ENCODE data around the gene YBEY.
A peak's percentile ranks its signal among the peaks of the same experiment; 100 is the strongest.
"Not testable (repeated sequence)": the region's sequence is repeated elsewhere in the genome, so short reads cannot be mapped to it uniquely, and the experiment has no call there.

Gene YBEY

DNA sequence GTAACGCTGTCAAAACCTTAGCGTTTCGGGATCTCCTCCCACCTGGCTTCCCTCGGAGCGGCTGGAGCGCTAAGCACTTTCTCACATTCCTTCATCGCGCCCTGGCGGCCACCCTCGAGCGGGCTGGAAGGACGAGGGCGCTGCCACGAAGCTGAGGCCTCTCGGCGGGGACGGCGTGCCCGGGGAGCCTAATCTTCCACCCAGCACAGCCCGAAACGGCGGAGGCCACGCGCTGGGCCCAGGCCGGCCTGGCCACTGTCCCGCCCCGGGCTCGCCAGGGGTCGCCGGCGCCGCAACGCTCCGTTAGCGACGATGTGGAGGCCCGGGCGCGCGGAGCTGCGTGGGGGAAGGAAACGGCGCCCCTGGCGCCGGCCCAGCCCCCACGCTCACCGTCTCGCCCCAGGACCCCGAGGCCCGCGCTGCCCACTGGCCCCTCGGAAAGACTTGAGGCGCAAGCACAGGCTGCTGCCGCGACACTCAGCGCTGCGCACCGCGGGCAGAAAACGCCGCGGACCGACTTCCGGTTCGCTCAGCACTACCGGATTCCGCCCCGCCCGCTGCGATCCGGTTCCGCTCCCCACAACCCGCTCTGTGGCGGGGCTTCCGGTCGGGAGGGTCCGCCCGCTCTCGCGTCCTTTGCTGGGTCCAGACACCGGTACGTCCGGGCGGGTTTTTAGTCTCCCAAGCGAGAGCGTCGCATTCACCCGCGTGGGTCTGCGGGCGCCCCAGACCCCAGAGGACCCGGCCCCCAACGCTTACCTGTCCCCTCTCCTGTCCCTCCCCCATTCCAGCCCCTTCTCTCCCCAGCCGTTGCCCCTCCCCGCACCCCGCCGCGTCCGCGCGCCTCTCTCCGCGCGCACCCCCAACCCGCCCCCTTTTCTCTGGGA, at the start of gene YBEY:
Gene YBEY (plus strand): TSS at position 582 of the 887 bp plus-strand sequence. CDS start 572 bp downstream, outside the sequence.
- DNase-seq, result peak; percentile 83

- no peak for DNase-seq
Measured at GRCh38 chr21:46237474-46237873, 48.7 kb upstream of the YBEY start.

GRCh38 chr21:46239817-46240325, 46.3 kb upstream of the YBEY start:
- DNase-seq, result no peak

DNA sequence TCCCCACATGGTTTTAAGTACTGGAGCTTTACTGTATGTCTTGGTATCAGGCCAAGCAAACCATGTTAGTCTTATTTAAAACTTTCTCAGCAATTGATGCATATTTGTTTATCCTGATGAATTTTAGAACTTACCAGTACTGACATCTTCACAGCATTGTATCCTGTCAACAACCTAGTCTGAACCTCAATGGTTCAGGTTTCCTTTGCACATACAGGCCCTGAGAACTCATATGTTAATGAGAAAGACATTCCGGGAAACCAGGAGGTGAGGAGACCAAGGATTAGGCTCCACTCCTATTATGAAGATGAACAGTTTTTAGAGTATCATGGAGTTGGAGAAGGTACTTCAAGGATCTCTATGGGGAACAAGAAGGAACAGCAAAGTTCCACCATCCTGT, 44.6 kb upstream of the YBEY start:
- not testable (repeated sequence) for DNase-seq

DNA sequence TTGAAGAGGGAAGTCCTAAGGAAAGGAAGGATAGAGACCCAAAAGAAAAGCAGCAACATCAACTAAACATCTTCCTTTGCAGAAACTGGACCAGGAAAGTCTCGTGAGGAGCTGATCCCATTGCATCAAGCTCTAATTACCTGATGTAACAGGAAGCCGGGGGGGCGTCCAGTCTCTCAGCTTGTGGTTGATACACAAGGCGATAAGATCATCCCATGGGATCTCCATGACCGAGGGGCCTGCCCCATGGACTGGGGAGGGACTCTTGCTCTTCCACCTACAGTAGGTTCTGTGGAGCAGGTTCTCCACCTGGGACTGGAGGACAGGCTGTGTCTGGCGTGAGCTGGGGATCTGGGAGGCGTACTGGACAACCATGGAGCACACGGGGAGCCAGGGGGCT, 42.8 kb upstream of the YBEY start:
- DNase-seq, result no peak

GRCh38 chr21:46243960-46244361, 42.2 kb upstream of the YBEY start:
- no peak for DNase-seq

DNA sequence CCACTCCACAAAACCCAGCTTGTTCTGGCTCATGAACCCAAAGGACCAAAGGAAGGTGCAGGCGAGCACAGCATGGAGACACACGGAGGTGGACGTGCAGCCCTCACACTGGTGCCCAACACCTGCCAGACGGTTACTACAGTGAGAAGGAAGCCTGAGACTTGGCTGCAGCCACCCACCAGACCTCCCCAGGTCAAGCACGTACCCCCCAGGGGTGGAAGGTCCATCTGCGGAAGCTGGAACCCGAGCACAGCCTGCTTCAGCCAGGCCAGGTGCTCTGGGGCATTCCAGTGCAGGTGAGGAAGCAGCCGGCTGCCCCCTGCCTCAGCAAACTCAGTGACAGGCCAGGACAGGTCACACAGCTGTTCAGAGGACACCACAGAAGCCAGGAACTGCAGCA, 41.5 kb upstream of the YBEY start:
- no peak for DNase-seq

DNA sequence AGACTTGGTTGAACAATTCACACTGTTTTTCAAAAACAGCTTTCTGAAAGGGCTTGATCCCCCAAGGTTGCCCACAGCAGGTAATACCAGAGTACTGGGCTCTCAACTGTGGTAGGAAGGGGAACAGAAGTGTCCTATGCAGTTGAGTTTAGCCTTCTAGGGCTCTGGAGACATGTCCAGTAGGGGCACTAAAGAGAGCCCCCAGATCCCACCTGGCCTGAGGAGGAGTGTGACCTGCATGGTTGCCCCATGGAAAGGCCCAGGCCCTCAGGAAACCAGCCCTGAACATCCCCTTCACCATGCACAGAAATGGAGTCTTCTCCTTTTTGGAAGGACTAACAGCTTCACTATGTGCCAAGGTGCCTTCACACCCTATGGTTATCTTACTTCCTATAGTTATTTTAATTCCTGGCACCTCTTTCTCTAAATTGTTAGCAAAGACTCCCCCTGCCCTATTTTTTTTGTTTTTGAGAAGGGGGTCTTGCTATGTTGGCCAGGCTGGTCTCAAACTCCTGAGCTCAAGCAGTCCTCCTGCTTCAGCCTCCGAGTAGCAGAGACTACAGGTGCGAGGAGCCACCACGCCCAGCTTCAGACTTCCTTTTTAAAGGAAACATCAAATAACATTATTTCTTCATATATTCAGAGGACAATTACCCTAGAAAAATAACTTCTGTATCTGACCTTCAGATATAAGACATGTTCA, 40.8 kb upstream of the YBEY start:
- no peak for DNase-seq

DNA sequence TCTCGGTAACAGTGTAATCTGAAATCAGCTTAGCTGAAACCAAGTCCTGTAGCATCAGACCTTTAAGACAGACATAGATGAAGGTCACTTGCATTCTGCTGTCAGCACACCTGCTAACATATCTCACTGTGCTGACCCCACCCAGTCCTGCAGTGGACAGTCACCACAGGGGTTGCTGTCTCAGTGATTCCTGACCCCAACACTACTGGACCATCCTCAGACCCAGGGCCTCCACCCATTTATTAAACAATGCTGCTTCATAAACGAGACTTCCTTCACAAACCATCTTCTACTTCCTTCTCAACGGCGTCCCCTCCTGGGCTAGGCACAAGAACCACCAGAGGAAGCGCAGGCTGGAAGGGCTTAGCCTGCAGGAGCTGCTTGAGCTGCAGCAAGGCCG, 39.8 kb upstream of the YBEY start:
- DNase-seq, result no peak

GRCh38 chr21:46247699-46248421, 38.3 kb upstream of the YBEY start:
- no peak for DNase-seq

DNA sequence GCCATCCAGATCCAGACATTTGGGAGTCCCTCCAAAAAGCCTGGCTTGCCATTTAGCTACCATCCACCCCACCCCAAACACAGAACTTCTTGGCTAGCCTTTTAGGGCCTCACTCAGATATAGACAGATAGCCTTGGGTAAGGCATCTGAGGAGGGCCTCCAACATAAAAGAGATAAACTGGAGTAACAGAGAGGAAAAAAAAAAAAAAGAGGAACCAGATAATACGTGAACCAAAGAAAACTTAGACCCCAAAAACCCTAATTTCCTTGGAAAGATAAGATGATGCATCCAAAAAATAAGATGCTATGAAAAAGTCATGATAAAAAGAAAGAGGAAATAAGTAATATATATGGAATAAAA, 37.7 kb upstream of the YBEY start:
- DNase-seq, result no peak

GRCh38 chr21:46248827-46249226, 37.3 kb upstream of the YBEY start:
- no peak for DNase-seq

- DNase-seq, result no peak
Measured at GRCh38 chr21:46250146-46250725, 35.9 kb upstream of the YBEY start.

GRCh38 chr21:46252840-46253239, 33.3 kb upstream of the YBEY start:
- no peak for DNase-seq

- DNase-seq, result no peak
Measured at GRCh38 chr21:46253610-46254124, 32.5 kb upstream of the YBEY start.

DNA sequence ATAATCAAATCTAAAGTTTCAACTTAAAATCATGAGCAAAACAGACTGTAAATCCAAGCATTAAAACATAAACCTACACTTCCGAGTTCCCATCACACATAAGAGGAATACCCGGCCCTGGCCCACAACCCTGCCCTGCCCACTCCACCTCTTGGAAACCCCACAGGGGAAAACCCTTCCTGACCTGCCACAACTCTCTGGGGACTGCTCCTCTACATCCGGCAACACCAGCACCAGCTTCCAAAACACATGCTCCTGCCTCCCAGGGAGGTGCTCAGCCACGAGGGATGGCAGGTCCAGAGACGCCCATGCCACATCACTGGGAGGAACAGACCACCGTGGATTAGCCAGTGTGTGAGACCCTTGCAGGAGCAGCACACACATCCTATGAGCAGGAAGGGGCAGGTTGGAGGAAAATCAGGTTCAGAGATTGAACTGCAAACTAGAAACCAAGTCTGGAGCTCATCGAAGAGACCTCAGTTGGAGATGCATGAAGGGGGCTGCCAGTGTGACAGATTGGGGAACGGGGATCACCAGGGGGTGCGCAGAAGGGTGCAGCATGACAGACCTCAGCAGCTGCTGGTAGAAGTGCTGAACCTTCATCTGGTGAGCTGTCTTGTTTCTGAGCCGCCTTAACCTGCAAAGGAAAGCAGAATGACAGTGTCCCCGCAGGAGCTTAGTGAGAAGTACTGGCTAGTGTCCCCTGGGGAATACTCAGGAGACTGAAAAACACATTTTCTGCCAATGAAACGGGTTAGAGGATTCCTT, 31.8 kb upstream of the YBEY start:
- DNase-seq, result no peak

- DNase-seq, result no peak
Measured at GRCh38 chr21:46255166-46255565, 31.0 kb upstream of the YBEY start.

DNA sequence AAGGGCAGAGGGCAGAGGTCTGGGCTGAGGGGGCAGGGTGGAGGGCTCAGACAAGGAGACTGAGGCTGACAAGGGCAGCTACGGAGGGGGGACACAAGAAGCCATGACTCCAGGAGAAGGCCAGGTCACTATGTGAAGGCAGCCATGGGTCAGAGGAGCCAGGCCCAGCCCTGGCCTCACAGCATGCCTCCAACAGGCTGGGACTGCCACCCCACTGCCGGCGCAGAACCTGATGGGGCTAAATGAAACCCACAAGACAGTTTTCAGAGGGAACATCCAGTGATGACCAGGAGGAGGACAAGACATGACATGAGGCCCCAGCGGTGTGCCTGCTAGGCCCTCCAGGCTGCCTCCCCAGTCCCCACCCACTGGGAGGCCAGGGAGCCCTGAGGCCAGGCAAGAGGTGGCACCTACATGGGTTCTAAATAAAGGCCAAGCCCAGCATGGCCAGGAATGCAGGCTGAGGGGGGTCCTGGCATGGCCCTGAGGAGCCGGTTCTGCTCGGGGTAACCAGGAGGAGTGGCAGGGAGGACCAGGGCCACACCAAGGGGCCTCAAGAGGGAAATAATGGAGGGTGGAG, 30.3 kb upstream of the YBEY start:
- DNase-seq, result no peak

- DNase-seq, result no peak
Measured at GRCh38 chr21:46256501-46256994, 29.6 kb upstream of the YBEY start.

- no peak for DNase-seq
Measured at GRCh38 chr21:46264046-46264689, 22.0 kb upstream of the YBEY start.

DNA sequence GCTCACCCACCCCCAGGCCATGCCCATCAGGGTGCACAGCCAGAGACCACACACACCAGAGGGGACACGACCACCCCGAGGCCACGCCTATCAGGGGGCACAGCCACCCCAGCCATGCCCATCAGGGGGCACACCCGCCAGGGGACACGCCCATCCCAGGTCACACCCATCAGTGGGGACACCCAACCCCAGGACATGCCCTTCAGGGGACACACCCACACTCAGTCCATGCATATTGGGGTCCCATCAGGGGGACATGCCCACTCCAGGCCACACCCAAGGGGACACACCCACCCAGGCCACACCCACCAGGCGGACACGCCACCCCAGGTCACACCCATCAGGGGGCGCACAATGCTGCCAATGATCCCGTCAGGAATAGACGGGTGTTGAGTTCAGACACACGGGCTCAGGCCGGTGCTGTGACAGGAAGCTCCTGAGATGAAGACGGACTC, 21.4 kb upstream of the YBEY start:
- no peak for DNase-seq

All from NCI-H526 treated with DMSO at 0.1 percent for 48 hours (cell line).